C4-2B (cell line): ENCODE results near the gene WDR18.

Experiments used
- ZFX ChIP-seq: fragments of 450-650 bp; IDR thresholded peaks from 2 replicates; pipeline ENCODE4 v1.6.1; 2017
- TF ChIP-seq, protein P1 (sequence below): fragments of 450-650 bp; conservative IDR thresholded peaks from 2 replicates; pipeline ENCODE4 v1.5.1; 2017; ENCODE audit warnings: mild to moderate bottlenecking

DNA sequence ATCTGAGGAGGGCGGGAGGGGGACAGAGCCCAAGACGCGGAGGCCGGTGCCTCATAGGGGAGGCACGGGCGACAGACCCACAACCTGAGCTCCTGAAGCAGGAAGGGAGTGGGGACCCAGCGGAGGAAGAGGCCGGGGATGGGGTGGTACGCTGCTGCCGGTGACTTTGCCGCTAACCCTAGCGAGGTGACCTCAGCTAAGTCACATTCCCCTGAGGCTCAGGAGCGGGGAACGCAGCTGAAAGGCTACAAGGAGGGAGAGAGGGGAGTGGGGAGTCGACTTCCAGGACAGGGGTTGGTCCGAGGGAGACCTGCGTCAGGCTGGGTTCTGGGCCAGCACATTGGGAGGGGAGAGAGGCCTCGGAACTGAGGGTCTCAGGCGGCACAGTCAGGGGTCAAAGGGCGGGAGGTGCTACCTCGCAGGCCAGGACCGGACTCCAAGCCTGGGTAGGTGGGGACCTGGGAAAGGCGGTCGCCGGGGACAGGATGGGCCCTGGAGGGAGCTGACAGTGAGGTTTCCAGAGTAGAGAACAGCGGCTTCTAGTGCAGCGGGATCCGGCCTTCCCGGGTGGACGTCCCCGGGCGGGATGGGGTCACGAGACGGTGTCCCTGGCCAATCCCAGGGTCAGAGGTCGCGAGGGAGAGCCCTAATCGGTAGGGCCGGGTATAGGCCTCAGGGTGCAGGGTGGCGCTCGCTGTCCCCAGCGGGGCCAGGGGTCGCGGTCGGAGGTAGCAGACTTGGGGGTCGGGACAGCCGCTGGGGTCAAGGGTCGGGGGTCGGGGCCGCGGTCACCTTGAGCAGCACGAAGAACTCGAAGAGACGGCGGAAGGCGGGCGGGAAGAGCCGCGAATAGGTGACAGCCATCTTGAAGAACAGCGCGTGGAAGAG, 36.1 kb downstream of the WDR18 start:
- TF ChIP-seq, protein P1, sequence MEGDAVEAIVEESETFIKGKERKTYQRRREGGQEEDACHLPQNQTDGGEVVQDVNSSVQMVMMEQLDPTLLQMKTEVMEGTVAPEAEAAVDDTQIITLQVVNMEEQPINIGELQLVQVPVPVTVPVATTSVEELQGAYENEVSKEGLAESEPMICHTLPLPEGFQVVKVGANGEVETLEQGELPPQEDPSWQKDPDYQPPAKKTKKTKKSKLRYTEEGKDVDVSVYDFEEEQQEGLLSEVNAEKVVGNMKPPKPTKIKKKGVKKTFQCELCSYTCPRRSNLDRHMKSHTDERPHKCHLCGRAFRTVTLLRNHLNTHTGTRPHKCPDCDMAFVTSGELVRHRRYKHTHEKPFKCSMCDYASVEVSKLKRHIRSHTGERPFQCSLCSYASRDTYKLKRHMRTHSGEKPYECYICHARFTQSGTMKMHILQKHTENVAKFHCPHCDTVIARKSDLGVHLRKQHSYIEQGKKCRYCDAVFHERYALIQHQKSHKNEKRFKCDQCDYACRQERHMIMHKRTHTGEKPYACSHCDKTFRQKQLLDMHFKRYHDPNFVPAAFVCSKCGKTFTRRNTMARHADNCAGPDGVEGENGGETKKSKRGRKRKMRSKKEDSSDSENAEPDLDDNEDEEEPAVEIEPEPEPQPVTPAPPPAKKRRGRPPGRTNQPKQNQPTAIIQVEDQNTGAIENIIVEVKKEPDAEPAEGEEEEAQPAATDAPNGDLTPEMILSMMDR, result no peak
- TF ChIP-seq ZFX, result no peak
